Measurements from ENCODE around the gene IMPACT. TPM values are rescaled to one million over a fixed set of nuclear protein-coding genes. Genes with fewer than 3 reads are reported as not detected.

The IMPACT gene
- total and polyA plus RNA-seq, 2 of the 4 experiments (the other 2 are of a cell fraction) = 11.8 to 13.8 TPM

GRCh38 chr18:24443870-24444269 lies 17.4 kb downstream of the IMPACT start:
- Histone ChIP-seq H3K27me3 (ENCODE audit: control insufficient read depth, insufficient read depth, low read length) (no peaks in the 10 kb centered on the region), H3K4ac (ENCODE audit: low read depth, low read length) (no peak overlapping the region), H3K18ac (ENCODE audit: low read depth, low read length) (no peak overlapping the region), H2BK15ac (ENCODE audit: low read depth, low read length) (no peak overlapping the region), H3K9me3 (ENCODE audit: control insufficient read depth, insufficient read depth, low read length) (no peaks in the 10 kb centered on the region), H2AK5ac (ENCODE audit: low read depth, low read length) (no peak overlapping the region), H3K27ac (ENCODE audit: insufficient read depth, low read length) (no peak overlapping the region), H2BK120ac (ENCODE audit: low read depth, low read length) (no peak overlapping the region), H3K4me2 (ENCODE audit: low read depth, low read length) (no peak overlapping the region), H3K56ac (ENCODE audit: extremely low read depth, insufficient read depth, low read length) (no peak overlapping the region), H3K4me3 (ENCODE audit: insufficient read depth, low read depth, low read length) (no peak overlapping the region), H4K20me1 (ENCODE audit: insufficient read depth, low read length) (no peaks in the 10 kb centered on the region), H4K91ac (ENCODE audit: insufficient read depth, low read depth, low read length) (no peak overlapping the region), H3K9me1 (ENCODE audit: insufficient read depth, low read length) (no peaks in the 10 kb centered on the region), H4K5ac (ENCODE audit: low read depth, low read length) (no peak overlapping the region), H2BK20ac (ENCODE audit: low read depth, low read length) (no peak overlapping the region), H2AFZ (replicated peaks; ENCODE audit: low read length, poor library complexity) (no peak overlapping the region), H2BK5ac (ENCODE audit: low read depth, low read length, poor library complexity, severe bottlenecking) (no peak overlapping the region), H2AK9ac (replicated peaks; ENCODE audit: low read depth, low read length, poor library complexity) (no peak overlapping the region), H3K14ac (replicated peaks; ENCODE audit: low read depth, low read length) (no peak overlapping the region), H4K8ac (ENCODE audit: low read depth in 2 of 2, low read length in 2 of 2) (no peak overlapping the region), H3K79me1 (ENCODE audit: low read depth in 1 of 2, low read length in 2 of 2) (no peaks in the 10 kb centered on the region), H3K23ac (ENCODE audit: low read depth, low read length) (no peak overlapping the region), H3K36me3 (ENCODE audit: control insufficient read depth, insufficient read depth, low read length) (peaks cover 17% of the 10 kb centered on the region), H3K9ac (ENCODE audit: low read depth, low read length) (no peak overlapping the region), H3K4me1 (ENCODE audit: control insufficient read depth, insufficient read depth, low read length) (no peaks in the 10 kb centered on the region)
- intact Hi-C loops (cut with micrococcal nuclease) (no loop called here), in situ Hi-C loops (cut with MboI; ENCODE audit: low sequenced_read_pairs) (no loop called here), dilution Hi-C loops (cut with HindIII; ENCODE audit: low sequenced_read_pairs, unreplicated experiment) (no loop called here)
- DNase-seq (no peak), ATAC-seq (ENCODE audit: low read depth) (no peak)
- CTCF ChIA-PET = interaction anchor here (0.6 kb wide), 1 partner anchor 82 kb away, joined by 3 read pairs; no protein-coding TSS in a partner anchor
- BruUV-seq (replicated peaks) = no TSS peak
- no CpG with 5 or more reads among the region's 2 CpGs for WGBS, 2 experiments (ENCODE audit: extremely low coverage in 2 of 2, insufficient read length in 1 of 2)
- TF ChIP-seq ELK1 (IDR thresholded peaks at IDR 0.05; ENCODE audit: borderline replicate concordance, low read depth, low read length) = no peak
- POLR2A ChIA-PET (ENCODE audit: unreplicated experiment) = no interaction called here
